Suprapubic skin (tissue), 3 donors: ENCODE measurements around the gene E2F4.

Experiments
- CTCF ChIP-seq, 2 donors: fragments of 200-600 bp in 1 of 2; fragments of 450-650 bp in 1 of 2; sonication (generic) in 1 of 2; IDR thresholded peaks; one replicate each; pipeline ENCODE4 v1.5.1; 2016 to 2019; ENCODE audit warnings: antibody characterized with exemption in 2 of 2, mild to moderate bottlenecking in 1 of 2, moderate library complexity in 1 of 2
- POLR2A ChIP-seq, 2 donors: fragments of 450-650 bp; IDR thresholded peaks; one replicate each; pipeline ENCODE4 v1.6.1; 2017; ENCODE audit warnings: antibody characterized with exemption in 2 of 2, mild to moderate bottlenecking in 2 of 2, moderate library complexity in 2 of 2

GRCh38 chr16:67150833-67151396 is 41.0 kb upstream of the E2F4 start, which contains the start of gene B3GNT9:
- TF ChIP-seq CTCF (IDR thresholded peaks at IDR 0.05) (no peak), POLR2A (IDR thresholded peaks at IDR 0.05) (no peak)
